KG1 (cell line): ENCODE results near the gene GARIN5B.

ENCODE experiments used
- DNase-seq: peaks from one replicate; lab custom pipeline; 2025; lab: John Stamatoyannopoulos, UW

The GARIN5B gene

DNA sequence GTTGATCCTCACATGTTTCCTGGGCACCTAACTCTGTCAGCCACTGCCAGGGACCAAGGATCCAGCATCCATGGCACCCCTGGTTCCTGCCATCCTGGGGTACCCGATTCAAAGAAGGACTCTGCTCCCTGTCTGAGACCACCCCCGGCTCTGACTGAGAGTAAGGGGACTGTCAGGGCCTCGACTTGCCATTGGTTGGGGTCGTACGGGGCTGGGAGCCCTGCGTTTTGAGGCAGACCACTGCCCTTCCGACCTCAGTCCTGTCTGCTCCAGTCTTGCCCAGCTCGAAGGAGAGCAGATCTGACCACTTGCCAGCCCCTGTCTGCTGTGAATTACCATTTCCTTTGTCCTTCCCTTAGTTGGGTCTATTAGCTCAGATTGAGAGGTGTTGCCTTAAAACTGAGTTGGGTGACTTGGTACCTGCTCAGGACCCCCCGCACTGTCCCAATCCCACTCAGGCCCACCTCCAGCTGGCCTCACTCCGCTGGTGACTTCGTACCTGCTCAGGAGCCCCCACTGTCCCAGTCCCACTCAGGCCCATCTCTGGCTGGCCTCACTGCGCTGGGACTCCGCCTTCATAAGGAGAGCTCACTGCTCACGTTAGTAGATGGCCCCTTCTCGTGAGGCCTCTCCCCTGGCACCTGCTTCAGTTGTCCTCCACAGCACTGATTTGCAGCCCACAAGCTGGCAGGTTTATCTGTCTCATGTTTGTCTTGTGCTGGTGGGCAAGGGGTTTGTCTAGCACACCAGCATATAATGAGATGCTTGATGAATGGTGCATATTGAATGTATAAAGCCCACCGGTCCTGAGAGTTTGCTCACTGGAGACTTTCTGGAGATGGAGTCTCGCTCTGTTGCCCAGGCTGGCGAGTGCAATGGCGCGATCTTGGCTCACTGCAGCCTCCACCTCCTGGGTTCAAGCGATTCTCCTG, 26.6 kb upstream of the GARIN5B start:
- no peak for DNase-seq

DNA sequence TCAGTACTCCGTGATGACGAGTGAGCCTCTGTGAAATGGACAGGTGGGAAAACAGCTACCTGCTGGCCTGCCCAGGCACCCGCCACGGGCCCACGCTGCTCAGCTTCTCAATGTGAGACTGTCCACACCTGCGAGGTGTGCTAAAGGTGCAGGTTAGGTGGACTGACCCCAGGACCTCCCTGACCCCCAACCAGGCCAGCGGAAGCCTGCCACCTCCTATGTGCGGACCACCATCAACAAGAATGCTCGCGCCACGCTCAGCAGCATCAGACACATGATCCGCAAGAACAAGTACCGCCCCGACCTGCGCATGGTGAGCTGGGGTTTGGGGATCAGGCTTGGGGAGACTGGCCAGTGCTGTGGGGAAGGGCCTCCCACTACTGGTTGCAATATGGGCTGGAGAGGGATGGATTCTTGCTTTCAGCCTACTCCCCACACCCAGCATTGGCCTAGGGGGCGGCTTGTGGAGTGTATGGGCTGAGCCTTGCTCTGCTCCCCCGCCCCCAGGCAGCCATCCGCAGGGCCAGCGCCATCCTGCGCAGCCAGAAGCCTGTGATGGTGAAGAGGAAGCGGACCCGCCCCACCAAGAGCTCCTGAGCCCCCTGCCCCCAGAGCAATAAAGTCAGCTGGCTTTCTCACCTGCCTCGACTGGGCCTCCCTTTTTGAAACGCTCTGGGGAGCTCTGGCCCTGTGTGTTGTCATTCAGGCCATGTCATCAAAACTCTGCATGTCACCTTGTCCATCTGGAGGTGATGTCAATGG, 24.9 kb upstream of the GARIN5B start:
- DNase-seq = no peak

DNA sequence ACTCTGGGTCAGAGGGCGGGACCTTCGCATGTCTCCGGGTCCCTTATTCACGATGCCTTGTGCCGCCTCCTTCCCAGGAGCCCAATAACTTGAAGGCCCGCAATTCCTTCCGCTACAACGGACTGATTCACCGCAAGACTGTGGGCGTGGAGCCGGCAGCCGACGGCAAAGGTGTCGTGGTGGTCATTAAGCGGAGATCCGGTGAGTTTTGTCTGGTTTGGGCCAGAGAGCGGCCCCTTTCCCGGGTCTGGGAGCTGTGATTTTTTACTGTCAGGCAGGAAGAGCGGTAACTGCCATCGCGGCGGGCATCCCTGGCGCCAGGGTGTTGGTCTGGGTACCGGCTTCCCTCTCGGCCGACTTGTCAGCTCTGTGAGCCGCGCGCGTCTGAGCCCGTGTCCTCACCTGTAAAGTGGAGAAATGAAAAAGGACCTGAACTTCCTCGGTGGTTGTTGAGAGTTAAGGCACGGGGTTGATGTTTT, 23.5 kb upstream of the GARIN5B start:
- DNase-seq = no peak

DNA sequence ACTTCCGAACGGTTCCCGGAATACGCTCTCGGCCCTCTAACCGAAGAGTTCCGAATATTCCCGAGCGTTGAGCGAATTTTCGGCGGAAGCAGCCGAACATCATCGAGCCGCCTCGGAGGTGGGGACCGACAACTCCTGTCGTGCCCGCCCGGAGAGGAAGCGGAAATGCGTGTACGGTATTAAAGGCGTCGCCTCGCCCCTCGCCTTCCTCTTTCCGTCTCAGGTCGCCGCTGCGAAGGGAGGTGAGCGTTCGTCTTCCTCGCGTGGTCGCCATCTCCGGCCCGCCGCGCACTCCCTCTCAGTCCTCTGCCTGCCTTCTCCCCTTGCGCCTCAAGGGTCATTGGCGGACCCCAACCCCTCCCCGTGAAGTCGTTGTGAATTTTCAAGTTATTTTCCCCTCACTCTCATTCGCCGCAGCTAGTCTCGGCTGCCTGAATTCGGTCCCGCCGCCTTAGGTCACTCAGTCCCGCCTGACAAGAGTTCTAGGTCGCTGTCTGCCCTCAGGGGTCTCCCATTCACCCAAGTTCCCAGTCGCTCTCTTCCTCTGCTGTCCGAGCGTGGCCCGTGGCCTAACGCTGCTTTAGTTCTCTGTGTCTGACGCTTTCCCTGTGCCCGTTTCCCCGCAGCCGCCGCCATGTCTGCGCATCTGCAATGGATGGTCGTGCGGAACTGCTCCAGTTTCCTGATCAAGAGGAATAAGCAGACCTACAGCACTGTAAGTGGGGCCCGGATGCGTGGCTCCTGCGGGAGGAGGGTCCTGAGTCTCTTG, 22.8 kb upstream of the GARIN5B start, which contains the start of gene RPL28:
Gene RPL28, plus strand, starts transcription at position 209 of the 769 bp plus-strand sequence. Its CDS starts 426 bp downstream, at position 635.
- DNase-seq = peak; percentile 100

DNA sequence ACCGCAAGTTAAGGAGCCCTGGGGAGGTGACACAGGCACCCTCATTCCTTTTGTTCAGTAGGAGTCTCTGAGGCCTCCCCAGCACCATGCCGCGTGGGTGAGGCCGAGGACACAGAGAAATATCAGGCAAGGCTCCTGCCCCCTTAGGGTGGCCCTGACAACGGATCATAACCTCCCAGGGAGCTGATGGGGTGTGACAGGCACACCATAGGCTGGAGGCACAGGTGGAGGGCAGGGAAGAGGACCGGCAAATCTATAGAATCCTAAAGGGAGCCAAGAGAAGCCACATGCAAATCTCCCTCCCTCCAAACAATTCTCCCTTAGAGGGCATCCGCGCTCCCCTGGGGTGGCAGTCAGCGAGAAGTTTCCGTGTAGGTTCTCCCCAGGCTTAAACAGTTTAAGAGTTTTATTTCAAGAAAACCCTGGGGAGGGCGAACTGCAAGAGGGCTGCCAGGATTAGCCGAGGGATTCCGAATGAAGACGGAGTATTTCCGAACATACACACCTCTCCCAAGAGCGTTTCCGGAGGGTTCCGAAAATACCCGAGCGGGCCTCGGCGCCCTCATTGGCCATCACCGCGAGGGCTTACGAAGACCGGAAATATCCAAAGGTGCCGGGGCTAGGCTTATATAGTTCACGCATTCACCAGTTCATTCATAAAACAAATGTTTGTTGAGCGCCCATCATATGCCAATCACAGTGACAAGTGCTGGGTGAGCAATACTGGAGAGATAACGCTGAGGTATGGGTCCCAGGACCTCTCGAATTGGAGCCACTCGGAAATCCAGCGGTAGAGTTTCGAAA, 22.1 kb upstream of the GARIN5B start:
- DNase-seq = peak; percentile 100

DNA sequence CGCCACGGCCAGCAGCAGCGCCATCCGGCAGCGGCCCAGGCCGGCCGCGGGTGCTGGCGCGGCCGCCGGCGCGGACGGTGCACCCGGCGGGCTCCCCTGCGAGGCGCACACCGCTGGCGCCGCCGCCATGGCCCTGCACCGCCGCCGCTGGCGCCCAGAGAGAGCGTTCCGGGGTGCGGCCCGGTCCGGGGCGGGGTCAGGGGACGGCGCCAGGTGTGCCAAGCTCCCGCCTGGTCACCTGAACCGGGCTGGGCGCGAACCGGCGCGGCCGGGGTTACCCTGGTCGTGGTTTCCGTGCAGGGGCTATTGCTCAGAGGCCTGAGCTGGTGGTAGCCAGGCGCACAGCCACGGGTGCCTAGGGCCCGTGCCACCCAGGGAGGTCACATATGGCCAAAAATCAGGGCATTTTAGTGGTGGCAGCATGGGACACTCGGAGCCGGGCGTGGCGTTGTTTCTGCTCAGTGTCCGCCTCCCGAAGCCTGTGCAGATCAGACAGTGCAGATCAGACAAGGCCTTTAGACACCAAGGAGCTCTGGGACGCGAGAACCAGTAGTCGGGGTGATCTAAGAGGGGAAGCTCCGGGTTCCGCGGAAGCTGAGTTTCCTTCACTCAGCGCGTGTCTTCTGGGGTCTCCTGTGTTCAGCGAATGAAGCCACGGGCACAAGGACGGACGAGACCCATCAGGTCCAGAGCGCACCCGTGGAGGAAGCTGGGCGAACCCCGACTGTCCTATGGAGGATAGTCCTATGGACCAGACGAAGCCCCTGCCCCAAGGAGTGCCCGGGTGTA, 21.3 kb upstream of the GARIN5B start, which contains the start of gene TMEM238:
Gene TMEM238, minus strand, starts transcription at position 162 of the 789 bp plus-strand sequence. Its CDS starts 33 bp downstream, at position 129.
- peak; percentile 40 for DNase-seq

DNA sequence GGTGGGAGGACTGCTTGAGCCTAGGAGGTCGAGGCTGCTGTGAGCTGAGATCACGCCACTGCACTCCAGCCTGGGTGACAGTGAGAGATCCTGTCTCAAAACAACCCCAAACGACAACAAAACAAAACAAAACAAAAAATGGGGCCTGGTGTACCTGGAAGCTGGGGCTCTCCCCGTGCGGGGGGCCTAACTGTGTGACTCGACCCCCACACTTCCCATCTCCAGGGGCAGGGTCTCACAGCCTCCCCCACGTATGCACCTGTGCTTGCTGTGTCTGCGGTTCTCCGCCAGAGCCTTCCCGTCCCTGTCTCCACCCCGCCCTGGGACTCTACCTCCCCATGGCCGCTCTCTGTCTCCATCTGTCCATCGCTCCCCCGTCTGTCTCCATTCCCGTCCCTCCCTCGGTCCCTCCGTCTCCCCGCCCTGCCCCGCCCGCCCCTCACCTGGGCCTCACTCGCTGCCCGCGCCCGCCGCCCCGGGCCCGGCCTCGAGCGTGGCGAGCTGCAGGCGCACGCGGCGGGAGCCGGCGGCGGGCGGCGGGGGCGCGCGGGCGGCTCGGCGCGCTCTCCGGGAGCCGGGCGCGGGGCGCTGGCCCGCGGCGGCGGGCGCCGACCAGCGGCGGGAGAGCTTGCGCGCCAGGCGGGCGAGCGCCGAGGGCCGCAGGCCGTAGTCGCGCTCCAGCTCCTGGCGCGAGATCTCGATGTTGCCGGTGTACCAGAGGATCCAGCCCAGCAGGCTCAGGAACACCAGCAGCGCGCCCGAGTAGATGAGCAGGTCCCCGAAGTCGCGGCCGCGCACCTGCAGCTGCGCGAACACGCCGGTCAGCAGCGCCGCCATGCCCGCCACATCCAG, 20.4 kb upstream of the GARIN5B start:
- DNase-seq = peak; percentile 26

DNA sequence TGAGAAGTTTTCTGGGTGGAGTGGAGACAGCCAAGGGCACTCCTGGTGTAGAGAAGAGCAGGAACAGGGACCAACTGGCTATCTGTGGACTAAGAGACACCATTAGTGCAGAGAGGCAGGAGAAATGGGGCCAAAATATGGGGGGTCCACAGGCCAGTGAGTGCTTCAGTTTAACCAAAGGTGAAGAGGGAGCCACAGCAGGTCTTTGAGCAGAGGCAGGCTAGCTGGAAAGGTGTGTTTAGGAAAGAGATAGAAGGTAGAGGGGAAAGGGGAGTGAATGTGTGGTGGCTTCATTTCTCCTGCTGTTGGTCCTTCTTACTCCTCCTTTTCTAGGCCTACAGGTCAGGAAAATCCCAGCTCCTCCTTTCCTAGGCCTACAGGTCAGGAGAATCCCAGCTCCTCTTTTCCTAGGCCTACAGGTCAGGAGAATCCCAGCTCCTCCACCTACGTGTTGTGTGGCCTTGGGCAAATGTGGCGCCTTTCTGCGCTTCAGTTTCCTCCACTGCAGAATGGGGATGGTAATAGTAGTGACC, 19.5 kb upstream of the GARIN5B start:
- DNase-seq = no peak

DNA sequence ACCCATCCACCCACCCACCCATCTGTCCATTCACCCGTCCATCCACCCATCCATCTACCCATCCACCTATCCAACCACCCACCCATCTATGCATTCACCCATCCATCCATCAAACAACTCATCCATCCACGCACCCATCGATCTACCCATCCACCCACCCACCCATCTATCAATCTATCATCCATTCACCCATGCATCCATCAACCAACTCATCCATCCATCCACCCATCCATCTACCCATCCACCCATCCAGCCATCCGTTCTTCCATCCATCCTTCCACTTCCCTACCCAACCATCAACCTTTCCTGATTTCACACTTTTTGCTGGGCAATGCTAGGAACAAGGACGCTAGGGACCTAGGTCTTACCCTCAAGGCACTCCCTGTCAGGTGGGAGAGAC, 19.0 kb upstream of the GARIN5B start:
- no peak for DNase-seq

DNA sequence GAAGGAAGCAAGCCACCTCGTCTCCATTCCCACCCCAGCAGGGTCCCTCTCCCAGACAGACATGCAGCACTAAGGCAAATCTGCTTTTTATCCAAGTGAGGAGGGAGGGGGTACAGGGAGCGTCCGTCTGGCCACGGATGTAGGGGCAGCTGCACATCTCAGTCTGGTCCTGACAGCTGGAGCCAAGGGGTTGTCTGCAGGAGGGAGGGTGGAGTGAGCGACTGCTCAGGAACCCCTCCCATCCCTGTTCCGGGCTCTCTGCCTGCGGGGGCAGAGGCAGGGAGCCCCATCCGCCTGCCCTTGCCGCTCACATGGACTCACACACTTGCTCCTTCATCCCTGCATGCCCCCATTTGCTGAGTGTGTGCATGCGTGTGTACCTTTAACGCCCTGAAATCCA, 16.1 kb upstream of the GARIN5B start:
- DNase-seq = no peak

DNA sequence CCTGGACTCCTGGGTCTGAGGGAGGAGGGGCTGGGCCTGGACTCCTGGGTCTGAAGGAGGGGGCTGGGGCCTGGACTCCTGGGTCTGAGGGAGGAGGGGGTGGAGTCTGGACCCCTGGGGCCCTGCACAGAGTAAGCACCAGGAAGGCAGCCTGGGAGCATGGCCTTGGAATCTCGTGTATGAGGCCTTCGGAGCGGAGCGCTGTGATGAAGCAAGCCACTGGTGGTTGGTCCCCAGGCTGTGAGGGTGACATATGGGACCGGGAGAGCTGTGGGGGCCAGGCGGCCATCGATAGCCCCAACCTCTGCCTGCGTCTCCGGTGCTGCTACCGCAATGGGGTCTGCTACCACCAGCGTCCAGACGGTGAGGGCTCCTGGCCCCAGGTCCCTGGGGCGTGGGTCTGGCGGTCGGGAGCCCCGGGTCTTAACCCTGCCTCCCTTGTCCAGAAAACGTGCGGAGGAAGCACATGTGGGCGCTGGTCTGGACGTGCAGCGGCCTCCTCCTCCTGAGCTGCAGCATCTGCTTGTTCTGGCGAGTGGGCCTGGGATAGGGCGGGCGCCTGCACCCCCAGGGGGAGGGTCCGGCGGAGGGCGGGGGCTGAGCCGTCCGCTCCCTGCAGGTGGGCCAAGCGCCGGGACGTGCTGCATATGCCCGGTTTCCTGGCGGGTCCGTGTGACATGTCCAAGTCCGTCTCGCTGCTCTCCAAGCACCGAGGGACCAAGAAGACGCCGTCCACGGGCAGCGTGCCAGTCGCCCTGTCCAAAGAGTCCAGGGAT, 14.5 kb upstream of the GARIN5B start:
- DNase-seq = no peak

DNA sequence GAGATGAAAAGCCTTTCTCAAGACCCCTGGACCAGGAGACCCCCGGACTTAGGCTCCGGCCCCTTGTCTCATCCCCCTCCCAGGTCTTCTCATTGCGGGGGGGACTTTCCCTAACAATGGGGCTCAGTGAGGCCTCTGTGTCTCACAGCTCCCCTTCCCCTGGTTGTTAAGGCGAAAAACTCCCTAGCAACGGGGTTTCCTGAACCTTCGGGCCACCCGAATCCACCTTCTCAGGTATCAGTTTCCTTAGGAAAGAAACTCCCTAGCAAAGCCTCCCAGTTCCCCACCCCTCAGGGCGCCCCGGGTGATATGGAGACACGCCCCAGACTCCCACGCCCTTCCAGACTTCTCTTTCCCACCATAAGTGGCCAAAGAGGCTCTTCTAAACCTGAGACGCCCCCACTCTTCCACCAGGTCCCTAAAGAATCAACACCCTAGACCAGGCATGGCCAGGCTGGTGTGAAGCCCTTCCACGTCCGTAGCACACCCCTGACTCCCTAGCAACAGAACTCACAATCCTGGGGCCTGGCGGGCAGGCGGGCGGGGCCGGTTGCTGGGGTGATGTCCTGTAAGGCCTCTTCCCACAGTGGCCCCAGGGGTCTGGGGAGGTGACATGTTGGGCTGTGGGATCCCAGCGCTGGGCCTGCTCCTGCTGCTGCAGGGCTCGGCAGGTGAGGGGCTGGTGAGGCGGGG, 13.3 kb upstream of the GARIN5B start, which contains the start of gene TMEM190:
Gene TMEM190, plus strand, starts transcription at position 586 of the 693 bp plus-strand sequence. Its CDS starts 28 bp downstream, at position 614.
- DNase-seq = no peak

DNA sequence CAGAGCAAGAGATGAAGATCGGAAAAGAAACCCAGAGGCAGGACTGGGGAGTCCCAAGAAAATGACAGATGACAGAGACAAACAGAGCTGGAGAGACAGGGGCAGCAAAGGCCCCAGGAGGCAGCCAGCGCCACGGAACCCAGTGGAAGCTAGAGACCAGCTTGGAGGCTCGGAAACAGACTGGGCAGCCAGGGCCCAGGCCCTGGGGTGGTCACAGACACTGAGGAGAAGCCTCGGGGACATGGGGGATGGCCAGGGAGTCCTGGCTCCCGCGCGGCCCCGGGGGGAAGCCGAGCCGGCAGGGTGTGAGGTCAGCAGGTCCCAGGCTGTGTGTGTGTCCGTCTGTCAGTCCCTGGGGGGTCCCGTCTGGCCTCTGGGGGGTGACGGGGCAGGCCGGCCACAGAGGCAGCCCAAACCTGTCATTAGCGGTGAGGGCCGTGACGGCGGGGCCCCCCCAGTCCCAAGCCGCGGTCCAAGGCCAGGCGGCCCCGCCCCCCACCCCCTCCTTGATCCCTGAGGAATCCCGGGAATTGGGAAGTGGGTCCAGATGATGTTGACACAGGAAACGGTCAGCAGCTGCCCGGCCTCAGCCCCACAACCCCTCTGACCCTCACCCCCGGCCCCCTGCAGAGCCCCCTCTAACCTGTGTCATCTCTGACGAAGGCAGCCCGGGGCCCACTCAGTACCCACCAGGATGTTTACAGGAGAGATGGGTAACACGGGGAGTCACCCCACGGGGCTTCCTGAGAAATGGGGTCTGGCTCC, 11.1 kb upstream of the GARIN5B start:
- DNase-seq = no peak

DNA sequence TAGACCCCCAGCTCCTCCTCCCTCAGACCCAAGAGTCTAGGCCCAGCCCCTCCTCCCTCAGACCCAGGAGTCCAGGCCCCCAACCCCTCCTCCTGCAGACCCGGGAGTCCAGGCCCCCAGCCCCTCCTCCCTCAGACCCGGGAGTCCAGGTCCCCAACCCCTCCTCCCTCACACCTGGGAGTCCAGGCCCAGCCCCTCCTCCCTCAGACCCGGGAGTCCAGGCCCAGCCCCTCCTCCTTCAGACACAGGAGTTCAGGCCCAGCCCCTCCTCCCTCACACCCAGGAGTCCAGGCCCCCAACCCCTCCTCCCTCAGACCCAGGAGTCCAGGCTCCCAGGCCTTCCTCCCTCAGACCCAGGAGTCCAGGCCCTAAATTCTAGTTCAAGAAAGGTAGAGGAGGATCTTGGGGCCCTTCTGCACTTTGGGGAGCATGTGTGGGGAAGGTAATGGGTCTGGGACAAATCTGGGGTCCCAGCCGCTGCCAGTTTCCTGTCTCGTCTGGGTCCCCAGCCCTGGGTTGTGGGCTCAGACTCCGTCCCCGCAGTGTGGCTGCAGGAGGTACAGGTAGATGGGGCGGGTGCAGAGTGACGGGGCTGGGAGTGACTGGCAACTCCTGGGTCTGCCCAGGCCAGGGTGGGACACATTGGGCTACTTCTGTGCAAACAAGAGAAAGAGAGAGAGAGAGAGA, 10.4 kb upstream of the GARIN5B start:
- no peak for DNase-seq

DNA sequence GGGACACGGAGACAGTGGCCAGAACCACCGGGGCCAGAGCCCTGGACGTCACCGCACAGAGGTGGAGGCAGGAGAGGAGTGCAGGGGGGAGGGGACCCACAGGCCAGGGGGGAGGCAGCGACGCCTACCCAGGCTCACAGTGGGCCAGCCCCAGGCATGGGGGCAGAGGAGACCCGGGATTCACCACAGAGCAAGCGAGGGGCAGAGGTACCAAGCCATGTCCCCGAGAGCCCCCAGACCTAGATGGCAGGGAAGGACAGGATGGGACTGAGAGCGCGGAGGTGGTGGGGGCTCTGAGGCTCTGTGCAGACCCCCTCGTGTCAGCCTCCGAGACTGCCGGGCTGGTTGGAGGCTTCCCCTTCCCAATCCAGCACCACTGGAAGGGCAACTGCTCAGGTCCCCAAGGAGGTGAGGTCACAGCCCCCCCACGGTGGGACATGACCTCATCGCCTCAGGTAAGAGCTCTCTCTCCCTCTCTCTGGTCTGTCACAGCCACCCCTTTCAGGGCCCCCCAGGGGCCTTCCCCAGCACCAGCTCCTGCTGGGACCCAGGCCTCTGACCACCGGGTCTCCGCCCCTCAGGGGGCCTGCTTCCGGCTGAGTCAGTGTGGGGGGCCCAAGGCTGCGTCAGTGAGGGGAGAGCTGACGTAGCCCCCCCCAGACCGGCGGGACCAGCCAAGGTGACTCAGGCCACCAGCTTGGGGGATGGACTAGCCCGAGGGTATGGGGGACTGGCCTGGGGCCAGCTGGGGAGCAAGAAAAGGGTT, 9.4 kb upstream of the GARIN5B start:
- no peak for DNase-seq
